Type B pancreatic cell (in vitro differentiated cells): ENCODE results near the gene FREM3. TPM values are rescaled to one million over a fixed set of nuclear protein-coding genes. Genes with fewer than 3 reads are reported as not detected.

Experiments used
- DNase-seq: peaks from one replicate; pipeline ENCODE4 v3.0.0; 2021; ENCODE audit warnings: mixed read lengths; ENCODE audit not compliant: unreplicated experiment; ENCODE audit errors: extremely low spot score
- H3K27ac Mint-ChIP-seq: 2 replicates; pipeline ENCODE4 v1.8.0; 2021; ENCODE audit warnings: mild to moderate bottlenecking, mixed read lengths
- H3K27me3 Mint-ChIP-seq: 2 replicates; pipeline ENCODE4 v1.8.0; 2021; ENCODE audit warnings: mixed read lengths
- H3K36me3 Mint-ChIP-seq: 2 replicates; pipeline ENCODE4 v1.8.0; 2021; ENCODE audit warnings: mixed read lengths
- H3K4me1 Mint-ChIP-seq: one replicate; pipeline ENCODE4 v1.8.0; 2021; ENCODE audit warnings: mixed read lengths; ENCODE audit not compliant: unreplicated experiment
- H3K4me3 Mint-ChIP-seq: 2 replicates; pipeline ENCODE4 v1.8.0; 2021; ENCODE audit warnings: mild to moderate bottlenecking, mixed read lengths
- H3K9me3 Mint-ChIP-seq: 2 replicates; pipeline ENCODE4 v1.8.0; 2021; ENCODE audit warnings: mixed read lengths
- CTCF ChIP-seq: fragments of 200-600 bp; sonication (generic); conservative IDR thresholded peaks from 2 replicates; pipeline ENCODE4 v1.5.0; 2021; ENCODE audit warnings: antibody characterized with exemption, mild to moderate bottlenecking
- total RNA-seq: library from RNA; stranded (reverse); gene quantifications from 2 replicates; pipeline ENCODE4 v1.2.1, GENCODE V29; 2021; ENCODE audit warnings: low replicate concordance

Gene FREM3
- total RNA-seq, 1 donor from 2014 or later, result 0.31 TPM

GRCh38 chr4:143618811-143619210 is 81.7 kb downstream of the FREM3 start:
- Mint-ChIP-seq H3K9me3 (no peaks in the 10 kb centered on the region), H3K4me3 (no peak overlapping the region), H3K4me1 (no peaks in the 10 kb centered on the region), H3K27me3 (no peaks in the 10 kb centered on the region), H3K36me3 (no peaks in the 10 kb centered on the region), H3K27ac (no peak overlapping the region)
- no peak for TF ChIP-seq CTCF
- no peak for DNase-seq

- Mint-ChIP-seq H3K9me3 (no peaks in the 10 kb centered on the region), H3K4me1 (no peaks in the 10 kb centered on the region), H3K36me3 (no peaks in the 10 kb centered on the region), H3K27ac (no peak overlapping the region), H3K4me3 (no peak overlapping the region), H3K27me3 (no peaks in the 10 kb centered on the region)
- no peak for DNase-seq
- TF ChIP-seq CTCF, result no peak
Observed at GRCh38 chr4:143617994-143618679, 82.3 kb downstream of the FREM3 start.

- no peak for TF ChIP-seq CTCF
- DNase-seq, result no peak
- H3K27me3 Mint-ChIP-seq, result no peaks in the 10 kb centered on the region
- H3K4me3 Mint-ChIP-seq, result no peak overlapping the region
- no peaks in the 10 kb centered on the region for H3K36me3 Mint-ChIP-seq
- no peaks in the 10 kb centered on the region for H3K4me1 Mint-ChIP-seq
- no peak overlapping the region for H3K27ac Mint-ChIP-seq
- no peaks in the 10 kb centered on the region for H3K9me3 Mint-ChIP-seq
Observed at GRCh38 chr4:143616771-143617170, 83.7 kb downstream of the FREM3 start.

- Mint-ChIP-seq H3K4me1 (no peaks in the 10 kb centered on the region), H3K9me3 (no peaks in the 10 kb centered on the region), H3K4me3 (no peak overlapping the region)
Observed at GRCh38 chr4:143609492-143609891, 91.0 kb downstream of the FREM3 start.

GRCh38 chr4:143606480-143606879 is 94.0 kb downstream of the FREM3 start:
- Mint-ChIP-seq H3K36me3 (no peaks in the 10 kb centered on the region), H3K4me1 (no peaks in the 10 kb centered on the region), H3K27ac (no peak overlapping the region), H3K27me3 (no peaks in the 10 kb centered on the region), H3K9me3 (no peaks in the 10 kb centered on the region), H3K4me3 (no peak overlapping the region)
- no peak for TF ChIP-seq CTCF
- no peak for DNase-seq

More at GRCh38 chr4:143609492-143609891, 91.0 kb downstream of the FREM3 start:
- no peak for TF ChIP-seq CTCF
- Mint-ChIP-seq H3K27me3 (no peaks in the 10 kb centered on the region), H3K36me3 (no peaks in the 10 kb centered on the region), H3K27ac (no peak overlapping the region)
- no peak for DNase-seq
